HepG2 (cell line): ENCODE results near the gene CST3. TPM values are rescaled to one million over a fixed set of nuclear protein-coding genes. Genes with fewer than 3 reads are reported as not detected.
A peak's percentile ranks its signal among the peaks of the same experiment; 100 is the strongest.

Source experiments
- CREM ChIP-seq, 2 experiments: sonication (generic) in 1 of 2; formaldehyde crosslinking in 1 of 2; IDR thresholded peaks; 2 replicates each; pipeline versions ENCODE4 v1.4.0 to v1.6.1; 2016 to 2020; ENCODE audit warnings: antibody characterized with exemption in 1 of 2, mild to moderate bottlenecking in 1 of 2, missing genetic modification reagents in 1 of 2
- HNRNPLL ChIP-seq: fragments of 200-400 bp; formaldehyde crosslinking; IDR thresholded peaks from 2 replicates; pipeline ENCODE4 v1.6.1; 2017; ENCODE audit warnings: mild to moderate bottlenecking, low read depth, low read length; ENCODE audit not compliant: poor library complexity, severe bottlenecking
- MXI1 ChIP-seq: IDR thresholded peaks from 3 replicates; pipeline ENCODE4 v1.6.1; 2012; ENCODE audit warnings: low read depth, low read length, inconsistent platforms, borderline replicate concordance
- RARG ChIP-seq: sonication (generic); formaldehyde crosslinking; IDR thresholded peaks from 2 replicates; pipeline ENCODE4 v1.4.0; 2020; ENCODE audit warnings: low read depth, mild to moderate bottlenecking, missing genetic modification reagents
- SRSF4 ChIP-seq: fragments of 200-400 bp; formaldehyde crosslinking; IDR thresholded peaks from one replicate; pipeline ENCODE4 v1.6.1; 2018; ENCODE audit warnings: mild to moderate bottlenecking, low read depth, low read length, moderate library complexity; ENCODE audit not compliant: poor library complexity, severe bottlenecking
- polyA plus RNA-seq, 8 experiments: library from polyadenylated mRNA; depleted of rRNA in 3 of 8; stranded (reverse) in 7 of 8; unstranded in 1 of 8; fragments of >200 nt; fragmentation: Illumina TruSeq in 4 of 8; extraction: Trizol in 4 of 8; gene quantifications; 2 replicates each; pipeline versions ENCODE4 v1.2.1 to v1.2.3, GENCODE V29; 2011 to 2016; ENCODE audit warnings: low read depth in 4 of 8, missing spikeins in 1 of 8, mixed read lengths in 1 of 8; ENCODE audit not compliant: insufficient read depth in 1 of 8
- total RNA-seq, 5 experiments: library from RNA; depleted of rRNA; stranded (reverse); fragments of >200 nt; fragmentation: Illumina TruSeq; extraction: Trizol; gene quantifications; 2 replicates each; pipeline ENCODE4 v1.2.3, GENCODE V29; 2016; ENCODE audit warnings: low read depth in 1 of 5
- TF ChIP-seq, protein P1 (sequence below): sonication (generic); formaldehyde crosslinking; IDR thresholded peaks from one replicate; pipeline ENCODE4 v1.5.1; 2020; ENCODE audit warnings: mild to moderate bottlenecking, missing genetic modification reagents; ENCODE audit errors: not compliant biosample characterization
- TF ChIP-seq, protein P2 (sequence below): sonication (generic); formaldehyde crosslinking; IDR thresholded peaks from 2 replicates; pipeline ENCODE4 v1.5.0; 2020; ENCODE audit warnings: missing genetic modification reagents
- TF ChIP-seq, protein P3 (sequence below): sonication (generic); formaldehyde crosslinking; IDR thresholded peaks from 2 replicates; pipeline ENCODE4 v1.4.0; 2020; ENCODE audit warnings: mild to moderate bottlenecking, missing genetic modification reagents
- TF ChIP-seq, protein P4 (sequence below): sonication (generic); formaldehyde crosslinking; IDR thresholded peaks from 2 replicates; pipeline ENCODE4 v1.5.0; 2020; ENCODE audit warnings: missing genetic modification reagents, mild to moderate bottlenecking, borderline replicate concordance
- TF ChIP-seq, protein P5 (sequence below): sonication (generic); IDR thresholded peaks from 2 replicates; pipeline ENCODE4 v1.6.1; 2016; ENCODE audit warnings: low read depth, borderline replicate concordance
- TF ChIP-seq, protein P6 (sequence below): IDR thresholded peaks from 2 replicates; pipeline ENCODE4 v1.6.1; 2018; ENCODE audit warnings: missing genetic modification reagents, mild to moderate bottlenecking, missing compliant biosample characterization

CST3 gene
- total and polyA plus RNA-seq, 2 of the 13 experiments (the other 11 are each of a cell fraction or from before 2014, with no cell fraction given): 690 to 1,005 TPM

DNA sequence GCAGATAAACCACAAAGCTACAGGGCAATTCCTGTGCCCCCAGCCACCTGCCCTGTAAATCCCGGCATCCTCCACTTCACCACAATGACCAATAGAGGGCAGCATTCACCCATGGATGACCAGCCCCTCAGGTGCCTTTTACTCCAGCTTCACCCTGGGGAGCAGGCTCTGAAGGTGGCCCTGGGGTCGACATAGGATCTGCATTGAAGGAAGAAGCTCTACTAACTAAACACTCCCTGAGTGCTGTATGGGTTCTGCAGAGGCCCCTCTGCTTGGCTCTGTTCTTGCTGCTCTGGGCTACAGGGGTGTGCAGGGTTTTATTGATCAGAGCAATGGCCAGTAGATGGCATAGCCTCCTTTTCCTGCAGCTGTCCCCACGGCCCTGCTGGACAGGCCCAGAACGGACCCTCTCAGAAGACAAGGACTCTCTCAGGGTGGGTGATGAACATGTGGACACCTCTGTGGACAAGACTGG lies 30.8 kb upstream of the CST3 start (continued):
- TF ChIP-seq, protein P1, sequence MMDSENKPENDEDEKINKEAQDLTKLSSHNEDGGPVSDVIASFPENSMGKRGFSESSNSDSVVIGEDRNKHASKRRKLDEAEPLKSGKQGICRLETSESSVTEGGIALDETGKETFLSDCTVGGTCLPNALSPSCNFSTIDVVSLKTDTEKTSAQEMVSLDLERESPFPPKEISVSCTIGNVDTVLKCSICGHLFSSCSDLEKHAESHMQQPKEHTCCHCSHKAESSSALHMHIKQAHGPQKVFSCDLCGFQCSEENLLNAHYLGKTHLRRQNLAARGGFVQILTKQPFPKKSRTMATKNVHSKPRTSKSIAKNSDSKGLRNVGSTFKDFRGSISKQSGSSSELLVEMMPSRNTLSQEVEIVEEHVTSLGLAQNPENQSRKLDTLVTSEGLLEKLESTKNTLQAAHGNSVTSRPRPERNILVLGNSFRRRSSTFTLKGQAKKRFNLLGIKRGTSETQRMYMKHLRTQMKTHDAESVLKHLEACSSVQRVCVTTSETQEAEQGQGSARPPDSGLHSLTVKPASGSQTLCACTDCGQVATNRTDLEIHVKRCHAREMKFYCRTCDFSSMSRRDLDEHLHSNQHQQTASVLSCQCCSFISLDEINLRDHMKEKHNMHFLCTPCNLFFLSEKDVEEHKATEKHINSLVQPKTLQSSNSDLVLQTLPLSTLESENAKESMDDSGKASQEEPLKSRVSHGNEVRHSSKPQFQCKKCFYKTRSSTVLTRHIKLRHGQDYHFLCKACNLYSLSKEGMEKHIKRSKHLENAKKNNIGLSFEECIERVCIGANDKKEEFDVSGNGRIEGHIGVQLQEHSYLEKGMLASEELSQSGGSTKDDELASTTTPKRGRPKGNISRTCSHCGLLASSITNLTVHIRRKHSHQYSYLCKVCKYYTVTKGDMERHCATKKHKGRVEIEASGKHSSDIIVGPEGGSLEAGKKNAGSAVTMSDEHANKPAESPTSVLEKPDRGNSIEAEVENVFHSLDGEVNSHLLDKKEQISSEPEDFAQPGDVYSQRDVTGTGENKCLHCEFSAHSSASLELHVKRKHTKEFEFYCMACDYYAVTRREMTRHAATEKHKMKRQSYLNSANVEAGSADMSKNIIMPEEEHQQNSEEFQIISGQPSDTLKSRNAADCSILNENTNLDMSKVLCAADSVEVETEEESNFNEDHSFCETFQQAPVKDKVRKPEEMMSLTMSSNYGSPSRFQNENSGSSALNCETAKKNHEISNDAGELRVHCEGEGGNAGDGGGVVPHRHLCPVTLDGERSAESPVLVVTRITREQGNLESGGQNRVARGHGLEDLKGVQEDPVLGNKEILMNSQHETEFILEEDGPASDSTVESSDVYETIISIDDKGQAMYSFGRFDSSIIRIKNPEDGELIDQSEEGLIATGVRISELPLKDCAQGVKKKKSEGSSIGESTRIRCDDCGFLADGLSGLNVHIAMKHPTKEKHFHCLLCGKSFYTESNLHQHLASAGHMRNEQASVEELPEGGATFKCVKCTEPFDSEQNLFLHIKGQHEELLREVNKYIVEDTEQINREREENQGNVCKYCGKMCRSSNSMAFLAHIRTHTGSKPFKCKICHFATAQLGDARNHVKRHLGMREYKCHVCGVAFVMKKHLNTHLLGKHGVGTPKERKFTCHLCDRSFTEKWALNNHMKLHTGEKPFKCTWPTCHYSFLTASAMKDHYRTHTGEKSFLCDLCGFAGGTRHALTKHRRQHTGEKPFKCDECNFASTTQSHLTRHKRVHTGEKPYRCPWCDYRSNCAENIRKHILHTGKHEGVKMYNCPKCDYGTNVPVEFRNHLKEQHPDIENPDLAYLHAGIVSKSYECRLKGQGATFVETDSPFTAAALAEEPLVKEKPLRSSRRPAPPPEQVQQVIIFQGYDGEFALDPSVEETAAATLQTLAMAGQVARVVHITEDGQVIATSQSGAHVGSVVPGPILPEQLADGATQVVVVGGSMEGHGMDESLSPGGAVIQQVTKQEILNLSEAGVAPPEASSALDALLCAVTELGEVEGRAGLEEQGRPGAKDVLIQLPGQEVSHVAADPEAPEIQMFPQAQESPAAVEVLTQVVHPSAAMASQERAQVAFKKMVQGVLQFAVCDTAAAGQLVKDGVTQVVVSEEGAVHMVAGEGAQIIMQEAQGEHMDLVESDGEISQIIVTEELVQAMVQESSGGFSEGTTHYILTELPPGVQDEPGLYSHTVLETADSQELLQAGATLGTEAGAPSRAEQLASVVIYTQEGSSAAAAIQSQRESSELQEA (CRISPR knock-in tag): peak; percentile 34
- TF ChIP-seq, protein P2, sequence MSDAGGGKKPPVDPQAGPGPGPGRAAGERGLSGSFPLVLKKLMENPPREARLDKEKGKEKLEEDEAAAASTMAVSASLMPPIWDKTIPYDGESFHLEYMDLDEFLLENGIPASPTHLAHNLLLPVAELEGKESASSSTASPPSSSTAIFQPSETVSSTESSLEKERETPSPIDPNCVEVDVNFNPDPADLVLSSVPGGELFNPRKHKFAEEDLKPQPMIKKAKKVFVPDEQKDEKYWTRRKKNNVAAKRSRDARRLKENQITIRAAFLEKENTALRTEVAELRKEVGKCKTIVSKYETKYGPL: no peak
- TF ChIP-seq, protein P3, sequence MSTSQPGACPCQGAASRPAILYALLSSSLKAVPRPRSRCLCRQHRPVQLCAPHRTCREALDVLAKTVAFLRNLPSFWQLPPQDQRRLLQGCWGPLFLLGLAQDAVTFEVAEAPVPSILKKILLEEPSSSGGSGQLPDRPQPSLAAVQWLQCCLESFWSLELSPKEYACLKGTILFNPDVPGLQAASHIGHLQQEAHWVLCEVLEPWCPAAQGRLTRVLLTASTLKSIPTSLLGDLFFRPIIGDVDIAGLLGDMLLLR (CRISPR knock-in tag): 0 out of 2 replicates have a peak, but pooled peaks have one; percentile 39
- TF ChIP-seq SRSF4 (no peak), MXI1 (peak; percentile 47; the same call in 1 of the 3 replicates), HNRNPLL (no peak), CREM (IDR thresholded peaks at IDR 0.05) (no peak), CREM (CRISPR knock-in tag; IDR thresholded peaks at IDR 0.05) (no peak), RARG (CRISPR knock-in tag) (no peak)
- TF ChIP-seq, protein P4, sequence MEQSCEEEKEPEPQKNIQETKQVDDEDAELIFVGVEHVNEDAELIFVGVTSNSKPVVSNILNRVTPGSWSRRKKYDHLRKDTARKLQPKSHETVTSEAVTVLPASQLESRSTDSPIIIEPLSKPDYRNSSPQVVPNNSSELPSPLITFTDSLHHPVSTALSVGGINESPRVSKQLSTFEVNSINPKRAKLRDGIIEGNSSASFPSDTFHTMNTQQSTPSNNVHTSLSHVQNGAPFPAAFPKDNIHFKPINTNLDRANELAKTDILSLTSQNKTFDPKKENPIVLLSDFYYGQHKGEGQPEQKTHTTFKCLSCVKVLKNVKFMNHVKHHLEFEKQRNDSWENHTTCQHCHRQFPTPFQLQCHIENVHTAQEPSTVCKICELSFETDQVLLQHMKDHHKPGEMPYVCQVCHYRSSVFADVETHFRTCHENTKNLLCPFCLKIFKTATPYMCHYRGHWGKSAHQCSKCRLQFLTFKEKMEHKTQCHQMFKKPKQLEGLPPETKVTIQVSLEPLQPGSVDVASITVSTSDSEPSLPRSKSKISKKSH: peak; percentile 67; the same call in 1 of the 2 replicates
- TF ChIP-seq, protein P5, sequence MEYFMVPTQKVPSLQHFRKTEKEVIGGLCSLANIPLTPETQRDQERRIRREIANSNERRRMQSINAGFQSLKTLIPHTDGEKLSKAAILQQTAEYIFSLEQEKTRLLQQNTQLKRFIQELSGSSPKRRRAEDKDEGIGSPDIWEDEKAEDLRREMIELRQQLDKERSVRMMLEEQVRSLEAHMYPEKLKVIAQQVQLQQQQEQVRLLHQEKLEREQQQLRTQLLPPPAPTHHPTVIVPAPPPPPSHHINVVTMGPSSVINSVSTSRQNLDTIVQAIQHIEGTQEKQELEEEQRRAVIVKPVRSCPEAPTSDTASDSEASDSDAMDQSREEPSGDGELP: 0 out of 2 replicates have a peak, but pooled peaks have one; percentile 14
- TF ChIP-seq, protein P6, sequence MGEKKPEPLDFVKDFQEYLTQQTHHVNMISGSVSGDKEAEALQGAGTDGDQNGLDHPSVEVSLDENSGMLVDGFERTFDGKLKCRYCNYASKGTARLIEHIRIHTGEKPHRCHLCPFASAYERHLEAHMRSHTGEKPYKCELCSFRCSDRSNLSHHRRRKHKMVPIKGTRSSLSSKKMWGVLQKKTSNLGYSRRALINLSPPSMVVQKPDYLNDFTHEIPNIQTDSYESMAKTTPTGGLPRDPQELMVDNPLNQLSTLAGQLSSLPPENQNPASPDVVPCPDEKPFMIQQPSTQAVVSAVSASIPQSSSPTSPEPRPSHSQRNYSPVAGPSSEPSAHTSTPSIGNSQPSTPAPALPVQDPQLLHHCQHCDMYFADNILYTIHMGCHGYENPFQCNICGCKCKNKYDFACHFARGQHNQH (CRISPR knock-in tag): peak; percentile 56; the same call in 1 of the 2 replicates
